Activated CD4-positive, alpha-beta T cell treated with anti-CD3 and anti-CD28 coated beads, Interleukin-2, amount 50 U/mL, for 16 hours (primary cell): Measurements from ENCODE around the gene PARD3.
"Not testable (repeated sequence)": the region's sequence is repeated elsewhere in the genome, so short reads cannot be mapped to it uniquely, and the experiment has no call there.

Experiments
- DNase-seq: peaks from one replicate; pipeline ENCODE4 v3.0.0-alpha.2; 2020

The PARD3 gene

GRCh38 chr10:34405611-34406462, 409.3 kb downstream of the PARD3 start:
- no peak for DNase-seq

- DNase-seq, result no peak
Measured at GRCh38 chr10:34403512-34403911, 411.6 kb downstream of the PARD3 start.

DNA sequence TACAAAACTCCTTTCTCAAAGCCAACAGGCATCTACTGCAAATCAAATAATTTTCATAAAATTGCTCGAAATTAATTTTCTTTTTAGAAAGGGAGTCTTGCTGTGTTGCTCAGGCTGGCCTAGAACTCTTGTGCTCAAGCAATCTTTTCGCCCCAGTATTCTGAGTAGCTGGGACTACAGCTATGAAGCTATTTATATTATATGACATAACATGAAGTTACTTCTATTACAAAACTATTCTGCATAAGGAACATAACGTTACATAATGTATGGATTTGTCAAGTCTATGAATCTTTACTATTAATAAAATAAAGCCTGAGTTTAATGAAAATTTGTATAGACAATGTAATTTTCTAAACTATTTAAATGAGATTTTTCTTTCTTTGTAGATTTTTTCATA, 415.0 kb downstream of the PARD3 start:
- no peak for DNase-seq

GRCh38 chr10:34399013-34399412, 416.1 kb downstream of the PARD3 start:
- DNase-seq, result no peak

- no peak for DNase-seq
Measured at GRCh38 chr10:34397324-34397723, 417.8 kb downstream of the PARD3 start.

- no peak for DNase-seq
Measured at GRCh38 chr10:34396663-34397062, 418.4 kb downstream of the PARD3 start.

DNA sequence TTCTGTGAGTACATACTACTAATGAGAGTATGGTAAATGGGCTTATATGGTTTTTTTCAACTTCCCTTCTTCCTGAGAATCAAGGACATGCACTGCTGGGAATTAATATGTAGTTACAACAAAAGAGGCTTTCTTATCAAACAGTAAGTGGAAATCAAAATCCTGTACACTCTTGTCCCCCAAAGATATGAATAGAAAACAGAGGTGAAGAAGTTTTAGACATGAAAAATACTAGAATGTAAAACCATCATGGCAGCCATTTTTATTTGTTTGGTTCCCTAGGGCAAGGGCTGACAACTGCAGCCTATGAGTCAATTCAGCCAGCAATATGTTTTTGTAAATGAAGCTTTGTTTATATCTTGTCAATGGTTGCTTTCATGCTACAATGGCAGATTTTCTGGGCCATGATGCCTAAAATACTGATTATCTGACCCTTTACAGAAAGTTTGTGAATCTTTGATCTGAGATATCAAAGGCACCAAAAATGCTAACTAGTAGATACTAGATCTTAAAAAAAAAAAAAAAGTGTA, 422.4 kb downstream of the PARD3 start:
- DNase-seq, result no peak

GRCh38 chr10:34391168-34391567, 423.9 kb downstream of the PARD3 start:
- not testable (repeated sequence) for DNase-seq

DNA sequence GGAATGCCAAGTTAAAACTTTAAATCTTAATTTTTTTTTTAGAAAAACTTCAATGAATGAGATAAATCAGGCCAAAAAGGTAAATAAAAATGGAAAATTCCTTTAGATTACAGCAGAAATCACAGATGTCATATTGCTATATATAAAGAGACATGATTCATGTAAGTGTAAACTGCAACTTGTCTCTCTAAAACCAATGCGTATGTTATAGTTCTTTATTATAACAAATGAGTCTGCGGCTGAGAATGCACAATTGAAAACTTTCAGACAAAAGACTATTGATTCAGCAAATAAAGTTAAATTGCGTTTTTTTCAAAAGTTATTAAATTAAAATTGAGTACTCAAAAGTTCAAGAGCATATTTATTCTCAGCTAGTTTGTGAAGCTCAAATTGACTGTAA, 425.3 kb downstream of the PARD3 start:
- DNase-seq, result no peak

DNA sequence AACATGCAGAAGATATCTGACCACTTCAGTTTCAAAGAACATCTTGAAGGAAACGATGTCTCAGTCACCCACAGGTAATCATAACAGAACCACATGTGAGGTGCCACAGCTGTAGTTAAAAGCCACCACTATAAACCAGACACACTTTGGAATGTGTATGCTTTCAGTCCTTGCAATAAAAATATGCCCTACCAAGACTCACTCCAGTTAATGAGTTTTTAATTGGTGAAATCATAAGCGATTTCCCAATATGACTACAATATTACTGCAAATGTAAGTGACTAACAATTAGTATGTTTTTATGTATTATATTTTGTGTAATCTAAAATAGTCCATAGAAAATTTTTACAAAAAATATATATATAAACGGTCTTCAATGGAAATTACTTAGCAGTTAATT, 428.2 kb downstream of the PARD3 start:
- DNase-seq, result no peak

GRCh38 chr10:34384372-34384771, 430.7 kb downstream of the PARD3 start:
- DNase-seq, result no peak

DNA sequence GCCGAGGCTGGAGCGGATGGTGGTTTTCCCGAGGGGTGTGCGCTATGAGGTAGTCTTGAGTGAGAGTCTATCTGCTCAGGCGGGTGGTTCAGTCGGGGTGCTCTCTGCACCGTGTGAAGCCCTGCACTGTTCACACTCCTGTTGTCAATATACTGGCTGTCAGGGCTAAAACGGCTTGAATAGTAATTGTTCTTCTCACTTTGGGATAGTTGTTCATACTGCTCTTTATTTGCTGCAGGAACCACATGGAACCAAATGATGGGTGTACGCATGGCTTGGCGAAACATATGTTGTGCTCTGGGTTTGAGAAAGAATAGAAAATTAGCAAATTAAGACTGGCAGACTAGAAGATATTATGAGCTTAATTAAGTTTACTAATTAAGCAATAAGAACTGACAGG, 432.5 kb downstream of the PARD3 start:
- no peak for DNase-seq

- no peak for DNase-seq
Measured at GRCh38 chr10:34380856-34381255, 434.2 kb downstream of the PARD3 start.

DNA sequence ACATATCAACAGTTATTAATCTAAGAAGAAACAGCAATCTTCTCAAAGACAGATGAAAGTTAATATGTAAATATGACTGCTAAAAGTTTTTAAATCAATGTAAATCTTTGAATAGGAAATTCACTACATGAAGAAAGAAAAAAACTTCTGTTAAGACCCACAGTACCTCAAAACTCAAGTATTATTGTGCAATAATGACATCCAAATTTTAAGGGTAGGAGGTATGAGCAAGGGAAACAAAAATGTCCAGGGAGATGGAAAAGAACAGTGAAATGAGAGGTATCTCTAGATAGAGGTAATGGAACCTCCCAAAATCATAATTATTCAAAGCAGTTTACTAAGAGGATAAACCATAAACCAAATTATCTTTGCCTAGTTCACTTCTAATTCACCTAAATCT, 436.8 kb downstream of the PARD3 start:
- DNase-seq, result no peak

DNA sequence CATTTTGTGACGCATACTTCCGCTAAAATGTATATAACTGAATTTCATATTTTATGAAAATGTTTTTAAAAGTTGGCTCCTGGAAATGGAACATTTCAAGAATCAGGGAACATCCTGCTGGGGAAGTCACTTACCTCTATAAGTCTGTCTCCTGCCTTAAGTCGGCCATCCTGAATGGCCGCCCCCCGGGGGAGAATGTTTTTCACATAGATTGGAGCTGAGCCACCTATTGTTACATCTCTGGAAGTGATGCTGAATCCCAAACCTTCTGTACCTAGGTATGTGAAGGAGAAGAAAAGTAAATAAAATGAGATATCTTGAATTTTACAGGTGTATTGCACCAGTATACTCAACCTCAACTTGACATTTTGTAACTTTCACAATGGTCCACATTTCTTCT, 437.3 kb downstream of the PARD3 start:
- DNase-seq, result no peak

DNA sequence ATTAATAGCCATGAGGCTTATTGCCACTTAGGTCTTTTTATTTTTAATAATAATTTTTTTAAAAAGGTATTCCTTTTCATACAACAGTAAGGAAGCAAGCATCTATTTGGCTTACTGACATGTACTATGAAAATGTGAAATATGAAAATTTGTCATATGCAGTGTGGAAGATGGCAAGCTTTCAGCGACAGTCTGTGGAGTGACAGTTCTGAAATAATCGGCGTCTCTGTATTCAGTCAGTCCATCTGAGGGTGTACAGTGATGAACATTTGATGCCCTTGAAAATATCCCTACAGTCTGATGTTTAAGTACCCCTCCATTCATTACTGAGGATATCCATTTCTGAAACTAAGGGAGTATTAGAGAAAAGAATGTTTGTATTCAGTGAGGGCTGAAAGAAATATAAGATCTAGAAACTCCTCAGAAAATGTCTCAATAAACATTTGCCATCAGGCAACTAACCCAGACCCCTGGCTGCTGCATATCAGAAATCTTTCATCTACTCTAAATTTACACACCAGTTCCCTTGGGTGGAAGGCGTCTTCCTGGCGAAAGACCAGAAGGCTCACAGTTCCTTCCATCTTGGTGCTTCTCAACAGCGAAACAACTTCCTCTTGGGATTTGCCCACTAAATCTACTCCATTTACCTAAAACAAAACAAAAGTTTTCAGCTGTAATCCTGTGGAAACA, 440.6 kb downstream of the PARD3 start:
- no peak for DNase-seq

DNA sequence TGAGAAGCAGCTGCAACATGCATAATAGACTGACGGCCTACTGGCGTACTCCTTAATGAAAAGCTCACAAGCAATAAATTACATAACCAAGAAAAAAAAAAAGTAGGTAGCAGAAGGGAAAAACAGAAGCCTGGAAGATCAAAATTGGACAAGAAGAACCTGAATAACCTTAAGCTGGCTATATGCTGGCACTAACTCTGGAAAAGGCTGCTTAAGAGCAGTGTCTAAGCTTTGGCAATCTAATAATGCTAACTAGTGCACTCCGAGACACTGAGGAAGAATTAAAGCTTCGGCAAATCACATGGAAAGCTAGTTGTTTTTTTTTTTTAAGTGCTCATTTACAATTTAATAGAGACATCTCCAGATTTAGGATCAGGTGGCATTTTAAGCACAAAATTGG, 441.9 kb downstream of the PARD3 start:
- DNase-seq, result no peak

DNA sequence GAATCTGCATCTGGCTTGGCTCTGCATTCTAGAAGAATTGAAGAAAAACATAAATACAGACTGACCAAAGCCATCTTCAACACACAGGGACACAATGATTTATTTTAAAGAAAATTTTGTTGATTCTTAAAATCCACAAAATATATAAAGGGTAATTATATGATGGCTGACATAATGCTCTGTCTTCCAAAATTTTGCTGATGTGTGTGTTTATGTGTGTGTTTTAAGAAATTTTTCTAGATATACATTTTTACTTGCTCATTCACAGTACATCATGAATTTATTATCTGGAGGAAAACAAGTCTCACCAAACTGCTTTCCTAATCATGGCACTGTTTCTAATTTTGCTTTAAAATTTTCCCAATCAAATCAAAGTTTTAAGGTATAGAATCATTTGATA, 442.6 kb downstream of the PARD3 start:
- no peak for DNase-seq

- DNase-seq, result no peak
Measured at GRCh38 chr10:34370126-34370525, 445.0 kb downstream of the PARD3 start.

- DNase-seq, result no peak
Measured at GRCh38 chr10:34369120-34369519, 446.0 kb downstream of the PARD3 start.

DNA sequence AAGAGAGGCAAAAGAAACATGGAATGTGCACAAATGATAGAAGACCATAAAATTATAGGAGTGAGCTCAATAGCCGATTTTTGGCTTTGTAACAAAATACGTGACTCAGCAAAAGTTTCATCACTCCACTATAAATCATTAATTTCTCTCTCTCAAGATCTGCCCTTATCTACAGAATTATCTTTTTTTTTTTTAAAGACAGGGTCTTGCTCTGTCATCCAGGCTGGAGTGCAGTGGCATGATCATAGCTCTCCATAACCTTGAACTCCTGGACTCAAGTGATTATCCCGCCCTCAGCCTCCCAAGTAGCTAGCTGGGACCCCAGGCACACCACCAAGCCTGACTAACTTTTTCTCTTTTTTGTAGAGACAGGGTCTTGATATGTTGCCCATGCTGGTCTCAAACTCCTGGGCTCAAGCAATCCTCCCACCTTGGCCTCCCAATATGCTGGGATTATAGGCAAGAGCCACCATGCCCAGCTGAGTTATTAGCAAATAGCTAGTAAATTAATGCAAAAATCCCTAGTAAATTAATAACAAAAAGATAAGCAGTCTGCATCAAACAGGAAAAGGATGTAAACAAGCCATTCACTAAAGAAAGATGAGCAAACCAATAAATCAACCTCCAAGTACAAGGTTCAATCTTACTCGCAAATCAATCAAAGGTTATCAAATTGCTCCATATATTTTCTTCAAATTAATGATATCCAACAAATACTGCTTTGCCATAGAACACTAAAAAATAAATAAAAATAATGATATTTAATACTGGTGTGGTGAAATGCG, 450.7 kb downstream of the PARD3 start:
- DNase-seq, result no peak

GRCh38 chr10:34360984-34361383, 454.1 kb downstream of the PARD3 start:
- no peak for DNase-seq

GRCh38 chr10:34359435-34359813, 455.7 kb downstream of the PARD3 start:
- no peak for DNase-seq
